ELF-1 (cell line): ENCODE results near the gene TMEM38B.

Experiments used
- DNase-seq: peaks from one replicate; pipeline ENCODE4 v3.0.0-alpha.2; 2016; ENCODE audit warnings: low read depth, low spot score

TMEM38B gene, protein sequence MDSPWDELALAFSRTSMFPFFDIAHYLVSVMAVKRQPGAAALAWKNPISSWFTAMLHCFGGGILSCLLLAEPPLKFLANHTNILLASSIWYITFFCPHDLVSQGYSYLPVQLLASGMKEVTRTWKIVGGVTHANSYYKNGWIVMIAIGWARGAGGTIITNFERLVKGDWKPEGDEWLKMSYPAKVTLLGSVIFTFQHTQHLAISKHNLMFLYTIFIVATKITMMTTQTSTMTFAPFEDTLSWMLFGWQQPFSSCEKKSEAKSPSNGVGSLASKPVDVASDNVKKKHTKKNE

GRCh38 chr9:105694190-105694847 is at the start of gene TMEM38B:
Gene TMEM38B (plus strand): TSS chr9:105694541. CDS start chr9:105694661, 120 bp downstream.
- DNase-seq: peak; percentile 83

DNA sequence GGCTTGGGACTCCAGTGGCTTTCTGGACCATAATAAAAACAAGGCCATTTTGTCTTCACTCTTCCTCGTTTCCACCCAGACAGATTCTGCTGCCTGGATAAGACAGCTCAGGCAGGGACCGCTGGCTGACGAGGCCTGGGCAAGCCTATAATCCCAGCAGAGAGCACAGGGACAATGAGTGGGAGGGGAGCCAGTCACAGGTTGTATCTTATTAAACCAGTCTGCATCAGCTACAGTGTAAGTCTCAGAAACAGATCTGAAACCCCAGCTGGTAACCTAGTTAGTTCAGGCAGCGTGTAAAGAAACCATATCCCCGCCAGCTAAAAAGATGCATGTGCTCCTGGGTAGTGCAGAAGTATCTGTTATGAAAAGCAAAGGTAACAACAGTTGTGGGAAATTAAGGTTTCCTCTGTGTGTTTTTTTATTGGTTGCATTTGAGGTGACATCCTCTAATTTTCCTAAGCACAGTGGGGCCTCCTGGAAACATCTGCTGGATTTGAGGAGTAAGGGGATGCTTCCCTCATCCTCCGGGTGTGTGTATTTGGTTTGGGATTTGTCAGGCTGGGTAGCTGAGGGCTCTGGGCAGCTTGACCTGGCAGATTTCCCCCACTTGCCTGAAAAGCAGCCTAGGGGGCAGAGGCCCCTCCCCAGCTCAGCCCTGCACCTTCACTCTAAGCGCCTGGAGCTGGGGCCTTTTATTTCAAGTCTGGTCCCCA is 47.3 kb upstream of the TMEM38B start:
- no peak for DNase-seq

DNA sequence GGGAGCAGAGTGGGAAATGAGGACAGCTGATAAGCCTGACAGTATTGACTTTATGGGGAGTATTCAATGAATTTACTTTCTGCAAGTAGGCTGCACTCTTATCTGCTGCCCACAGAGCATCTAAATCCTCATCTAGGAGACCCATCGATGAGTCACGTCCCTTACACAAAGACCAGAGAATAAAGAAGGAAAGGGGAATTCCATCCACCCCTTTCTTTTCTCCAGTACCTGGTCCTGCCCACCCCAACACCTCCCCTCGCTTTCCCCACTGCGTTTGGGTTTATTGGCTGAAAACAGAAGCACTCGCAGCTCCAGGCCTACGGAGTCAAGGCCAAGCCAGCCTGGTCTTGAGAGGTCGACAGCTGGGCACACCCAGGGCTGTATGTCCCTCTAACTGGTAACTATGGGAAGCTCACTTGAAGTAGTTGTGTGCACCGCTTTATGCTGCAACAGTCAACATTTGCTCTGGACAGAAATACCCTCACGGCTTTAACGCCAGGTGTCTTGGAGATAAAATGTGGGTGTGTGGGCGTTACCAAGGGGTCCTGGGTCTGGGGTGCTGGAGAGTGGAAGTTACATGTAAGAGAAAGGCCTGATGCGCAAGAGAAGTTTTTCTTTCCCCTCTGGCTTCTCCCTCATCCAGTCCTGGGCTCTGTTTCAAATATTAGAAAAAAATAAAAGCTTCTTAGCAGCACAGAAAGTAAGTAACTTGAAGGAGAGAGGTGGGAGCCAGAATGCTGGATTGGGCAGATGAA is 46.6 kb upstream of the TMEM38B start:
- peak; percentile 34 for DNase-seq

DNA sequence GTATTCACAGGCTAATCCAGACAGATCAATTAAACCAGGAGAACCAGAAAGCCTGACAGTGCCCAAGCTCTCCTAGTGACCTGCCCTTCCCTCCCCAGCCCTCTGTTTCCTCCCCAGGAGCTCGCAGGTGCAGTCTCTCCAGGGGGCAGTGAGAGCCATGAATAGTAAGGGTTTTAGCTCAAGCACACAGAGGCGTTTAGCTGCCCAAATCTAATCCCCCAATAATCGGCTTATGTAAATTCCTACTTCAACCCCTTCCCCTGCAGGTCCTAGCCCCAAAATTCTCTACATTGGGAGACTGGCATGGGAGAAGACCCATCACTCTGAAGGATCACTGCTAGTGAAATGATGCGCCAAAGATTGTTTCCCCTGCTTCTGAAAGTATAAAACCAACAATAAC is 42.5 kb upstream of the TMEM38B start:
- DNase-seq: no peak

- DNase-seq: peak; percentile 33
These were observed 38.0 kb upstream of the TMEM38B start for GRCh38 chr9:105656131-105656921.

- no peak for DNase-seq
These were observed 36.0 kb upstream of the TMEM38B start for GRCh38 chr9:105658351-105658750.

DNA sequence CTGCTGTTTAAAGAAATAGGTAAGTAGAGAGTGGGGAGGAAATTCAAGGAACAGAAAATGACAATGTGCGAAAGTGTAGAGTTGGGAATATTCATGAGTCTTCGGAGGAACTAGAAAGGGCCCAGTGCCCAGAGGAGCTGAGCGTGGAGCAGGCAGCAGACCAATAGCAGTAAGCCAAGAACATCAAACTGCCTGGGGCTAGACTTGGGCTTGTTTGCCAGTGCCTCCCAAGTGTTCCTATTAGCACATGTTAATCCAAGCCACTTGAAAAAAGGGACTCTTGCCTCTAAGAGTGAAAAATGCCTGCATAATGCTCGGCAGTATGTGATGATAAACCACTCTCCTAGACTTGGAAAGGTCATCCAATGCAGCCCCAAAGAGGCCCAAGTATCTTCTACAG is 33.3 kb upstream of the TMEM38B start:
- peak; percentile 74 for DNase-seq

DNA sequence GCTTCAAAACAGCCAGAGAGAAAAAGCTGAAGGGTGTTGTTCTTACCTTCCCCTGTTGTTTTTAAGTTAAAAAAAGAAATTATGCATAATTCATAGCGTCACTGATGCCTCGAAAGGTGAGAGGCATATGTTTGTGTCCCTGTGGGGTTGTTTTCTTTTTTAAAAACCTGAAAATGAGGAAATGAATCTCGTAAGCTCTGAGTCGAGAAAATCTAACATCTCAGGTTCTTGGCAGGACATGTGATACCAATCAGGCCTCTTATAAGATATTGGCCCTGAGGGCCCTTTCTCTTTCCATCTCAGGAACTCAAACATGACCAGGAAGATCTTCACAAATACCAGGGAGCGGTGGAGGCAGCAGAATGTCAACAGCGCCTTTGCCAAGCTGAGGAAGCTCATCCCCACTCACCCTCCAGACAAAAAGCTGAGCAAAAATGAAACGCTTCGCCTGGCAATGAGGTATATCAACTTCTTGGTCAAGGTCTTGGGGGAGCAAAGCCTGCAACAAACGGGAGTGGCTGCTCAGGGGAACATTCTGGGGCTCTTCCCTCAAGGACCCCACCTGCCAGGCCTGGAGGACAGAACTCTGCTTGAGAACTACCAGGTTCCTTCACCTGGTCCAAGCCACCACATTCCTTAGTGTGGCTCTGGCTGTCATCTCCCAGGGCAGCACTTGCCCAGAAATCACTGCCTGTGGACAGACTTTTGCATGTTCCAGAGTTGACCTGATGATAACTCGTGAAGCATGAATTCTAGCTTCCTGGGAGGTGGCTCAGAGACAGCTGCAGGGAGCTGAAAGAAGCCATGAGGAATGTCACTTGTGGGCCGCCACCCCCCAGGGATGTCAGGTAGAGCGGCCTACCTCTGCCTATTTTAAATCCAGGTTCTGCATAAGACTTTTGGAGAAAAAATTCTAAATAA is 31.9 kb upstream of the TMEM38B start, which contains the start of gene TAL2:
Gene TAL2, plus strand, starts transcription at position 274 of the 921 bp plus-strand sequence. Its CDS starts 40 bp downstream, at position 314.
- no peak for DNase-seq

DNA sequence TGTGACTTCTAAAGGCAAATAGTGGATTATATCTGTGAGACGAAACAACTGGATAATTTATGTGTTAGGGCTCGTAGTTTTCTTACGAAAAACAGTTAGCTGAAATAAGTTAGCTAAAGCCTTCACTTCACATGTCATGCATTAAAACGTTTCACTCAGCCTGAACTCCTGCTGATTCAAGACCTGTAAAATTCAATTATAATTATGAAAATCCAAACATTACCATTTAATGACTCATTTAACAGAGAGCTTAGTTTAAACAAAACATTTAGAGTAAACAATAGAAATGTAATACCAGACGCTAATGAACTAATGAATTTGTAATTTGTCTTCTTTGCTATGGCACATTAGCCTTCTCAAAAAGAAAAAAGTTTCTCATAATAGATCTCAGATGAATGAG is 30.4 kb upstream of the TMEM38B start:
- no peak for DNase-seq

GRCh38 chr9:105667867-105668266 is 26.5 kb upstream of the TMEM38B start:
- no peak for DNase-seq

DNA sequence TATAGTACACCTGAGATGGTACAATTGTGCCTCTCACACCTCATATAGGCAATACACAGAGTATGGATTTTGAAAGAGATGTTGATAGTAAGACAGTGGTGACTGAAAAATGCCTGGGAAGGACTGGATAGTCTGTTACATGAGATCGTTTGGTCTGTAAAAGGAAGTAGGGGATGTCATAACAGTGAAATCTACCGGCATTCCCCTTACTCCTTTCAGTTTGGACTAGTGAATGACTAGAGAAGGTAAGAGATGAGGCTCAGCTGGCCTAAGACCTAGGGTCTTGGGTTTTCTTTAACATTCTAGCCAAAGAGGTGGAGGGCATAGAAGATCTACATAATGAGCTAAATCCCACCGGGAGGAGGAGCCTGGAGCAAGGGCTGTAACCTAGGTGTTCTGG is 24.0 kb upstream of the TMEM38B start:
- no peak for DNase-seq

- no peak for DNase-seq
These were observed 23.6 kb upstream of the TMEM38B start for GRCh38 chr9:105670775-105671174.

GRCh38 chr9:105672711-105673234 is 21.6 kb upstream of the TMEM38B start:
- no peak for DNase-seq

- DNase-seq: no peak
These were observed 20.4 kb upstream of the TMEM38B start for GRCh38 chr9:105673850-105674387.

DNA sequence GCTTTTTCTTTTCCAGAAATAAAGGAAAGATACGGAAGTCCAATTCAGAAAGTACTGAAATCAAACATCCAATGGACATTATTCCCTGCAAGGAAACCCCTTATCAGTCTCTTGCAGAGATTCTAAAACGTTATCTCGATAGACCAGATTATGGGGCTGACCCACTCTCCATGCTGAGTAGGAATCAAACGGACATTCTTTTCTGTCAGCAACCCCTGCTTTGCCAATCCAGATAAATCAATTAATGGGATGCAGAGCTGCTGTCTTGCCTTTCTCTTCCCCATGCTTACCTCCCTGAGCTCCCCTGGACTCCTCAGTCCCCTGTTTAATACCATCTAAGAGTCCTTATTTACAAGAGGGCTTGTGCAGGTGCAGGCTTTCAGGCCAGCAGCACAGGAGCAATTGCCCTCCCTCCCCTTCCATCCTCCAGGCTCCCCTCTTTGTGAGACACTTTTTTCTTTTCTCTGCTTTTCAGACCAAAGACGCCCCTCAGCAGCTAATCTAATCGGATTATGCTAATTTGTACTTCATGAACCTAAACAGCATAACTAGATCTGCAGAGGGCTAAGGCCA is 17.9 kb upstream of the TMEM38B start:
- no peak for DNase-seq

GRCh38 chr9:105678163-105678562 is 16.2 kb upstream of the TMEM38B start:
- DNase-seq: no peak

DNA sequence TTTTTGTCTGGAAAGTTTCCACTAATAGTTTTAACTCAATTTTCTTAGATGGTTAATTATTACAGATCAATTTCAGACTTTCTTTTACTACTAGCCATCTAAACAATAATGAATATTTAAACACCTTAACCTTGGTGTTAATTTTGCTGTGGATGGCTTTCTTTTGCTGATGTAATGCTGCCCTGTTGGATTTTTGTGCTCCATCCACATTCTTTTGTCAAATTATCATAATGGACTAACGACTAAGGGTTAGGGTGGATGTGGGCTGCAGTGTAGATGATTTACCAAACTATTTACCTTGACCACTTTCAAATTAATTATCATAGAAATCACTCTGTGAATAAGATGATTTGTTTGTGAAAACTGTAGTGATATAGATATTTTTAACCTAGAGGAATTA is 15.6 kb upstream of the TMEM38B start:
- DNase-seq: no peak

GRCh38 chr9:105679257-105680022 is 14.9 kb upstream of the TMEM38B start:
- DNase-seq: no peak
